ENCODE results near the gene CAST. TPM values are rescaled to one million over a fixed set of nuclear protein-coding genes. Genes with fewer than 3 reads are reported as not detected.
A peak's percentile ranks its signal among the peaks of the same experiment; 100 is the strongest.

Gene CAST
- total RNA-seq, 2 donors from 2014 or later: 33.5 to 36.2 TPM

GRCh38 chr5:96683810-96684209 is 21.6 kb downstream of the CAST start:
- no peaks in the 10 kb centered on the region for H3K9me3 Mint-ChIP-seq

DNA sequence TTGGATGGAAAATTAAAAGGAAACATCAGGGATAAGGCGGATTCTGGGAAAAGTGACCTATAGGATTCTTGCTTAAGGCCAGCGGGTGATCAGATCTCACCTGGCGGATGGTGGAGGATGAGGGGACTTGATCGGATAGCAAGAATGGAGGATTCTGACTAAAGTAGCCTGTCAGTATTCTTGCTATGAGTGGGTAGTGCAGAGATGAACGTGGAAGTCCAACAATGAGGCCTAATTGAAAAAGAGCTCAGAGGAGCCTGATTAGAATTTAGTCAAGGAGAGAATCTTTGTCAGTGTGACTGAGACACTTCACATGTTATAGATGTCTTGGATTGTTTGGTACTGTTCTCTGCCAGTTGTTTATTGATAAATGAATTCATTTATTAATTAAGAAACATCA is 24.9 kb downstream of the CAST start:
- no peak overlapping the region for H3K9ac ChIP-seq (ENCODE audit: extremely low read depth, low read length, poor library complexity, severe bottlenecking)
- no peak for DNase-seq
- no peak overlapping the region for H3K4me3 ChIP-seq (ENCODE audit: low read length)
- Mint-ChIP-seq H3K36me3 (ENCODE audit: low read depth) (no peaks in the 10 kb centered on the region), H3K9me3 (no peaks in the 10 kb centered on the region), H3K4me1 (no peaks in the 10 kb centered on the region), H3K4me3 (no peak overlapping the region), H3K27me3 (ENCODE audit: insufficient read depth) (no peaks in the 10 kb centered on the region), H3K27ac (no peak overlapping the region)
- H3K27ac ChIP-seq (ENCODE audit: low read depth, low read length): no peak overlapping the region
- no peaks in the 10 kb centered on the region for H3K36me3 ChIP-seq (ENCODE audit: control insufficient read depth, insufficient read depth, low read length)
- no peak for TF ChIP-seq CTCF (conservative IDR thresholded peaks at IDR 0.05)
- WGBS, 2 experiments (ENCODE audit: insufficient coverage in 1 of 2, insufficient read length in 1 of 2): 91 to 94% methylated on average over 4 to 5 of the region's 5 CpGs
- no peaks in the 10 kb centered on the region for H3K4me1 ChIP-seq (ENCODE audit: control insufficient read depth, insufficient read depth, low read length)
- no peaks in the 10 kb centered on the region for H3K27me3 ChIP-seq (ENCODE audit: control insufficient read depth, insufficient read depth, low read length, poor library complexity, severe bottlenecking)
- no peaks in the 10 kb centered on the region for H3K9me3 ChIP-seq (ENCODE audit: control insufficient read depth, low read length)

More at GRCh38 chr5:96683810-96684209, 21.6 kb downstream of the CAST start:
- H3K4me3 ChIP-seq (ENCODE audit: low read length): no peak overlapping the region
- H3K4me3 Mint-ChIP-seq: no peak overlapping the region
- peaks cover under 1% of the 10 kb centered on the region for H3K4me1 Mint-ChIP-seq
- no peak for DNase-seq
- H3K36me3 Mint-ChIP-seq (ENCODE audit: low read depth): no peaks in the 10 kb centered on the region
- H3K27ac Mint-ChIP-seq: no peak overlapping the region
- no peaks in the 10 kb centered on the region for H3K36me3 ChIP-seq (ENCODE audit: control insufficient read depth, insufficient read depth, low read length)
- H3K27me3 Mint-ChIP-seq (ENCODE audit: insufficient read depth): no peaks in the 10 kb centered on the region
- no peak overlapping the region for H3K9ac ChIP-seq (ENCODE audit: extremely low read depth, low read length, poor library complexity, severe bottlenecking)
- TF ChIP-seq CTCF (conservative IDR thresholded peaks at IDR 0.05): no peak
- H3K27me3 ChIP-seq (ENCODE audit: control insufficient read depth, insufficient read depth, low read length, poor library complexity, severe bottlenecking): no peaks in the 10 kb centered on the region
- H3K27ac ChIP-seq (ENCODE audit: low read depth, low read length): no peak overlapping the region
- no peaks in the 10 kb centered on the region for H3K4me1 ChIP-seq (ENCODE audit: control insufficient read depth, insufficient read depth, low read length)
- H3K9me3 ChIP-seq (ENCODE audit: control insufficient read depth, low read length): no peaks in the 10 kb centered on the region

GRCh38 chr5:96687812-96688453 is 25.8 kb downstream of the CAST start:
- Histone ChIP-seq H3K9me3 (ENCODE audit: control insufficient read depth, low read length) (no peaks in the 10 kb centered on the region), H3K36me3 (ENCODE audit: control insufficient read depth, insufficient read depth, low read length) (no peaks in the 10 kb centered on the region), H3K27ac (ENCODE audit: low read depth, low read length) (no peak overlapping the region), H3K9ac (ENCODE audit: extremely low read depth, low read length, poor library complexity, severe bottlenecking) (no peak overlapping the region), H3K4me3 (ENCODE audit: low read length) (no peak overlapping the region), H3K27me3 (ENCODE audit: control insufficient read depth, insufficient read depth, low read length, poor library complexity, severe bottlenecking) (no peaks in the 10 kb centered on the region), H3K4me1 (ENCODE audit: control insufficient read depth, insufficient read depth, low read length) (no peaks in the 10 kb centered on the region)
- peak; percentile 82 for TF ChIP-seq CTCF (conservative IDR thresholded peaks at IDR 0.05)
- Mint-ChIP-seq H3K4me1 (no peaks in the 10 kb centered on the region), H3K27me3 (ENCODE audit: insufficient read depth) (no peaks in the 10 kb centered on the region), H3K36me3 (ENCODE audit: low read depth) (no peaks in the 10 kb centered on the region), H3K9me3 (no peaks in the 10 kb centered on the region), H3K4me3 (no peak overlapping the region), H3K27ac (no peak overlapping the region)
- WGBS, 2 experiments (ENCODE audit: insufficient coverage in 1 of 2, insufficient read length in 1 of 2): 45% methylated on average over 4 of the region's 5 CpGs; no CpG with 5 or more reads in 1 of the 2 experiments
- DNase-seq: no peak
